H1 (cell line): ENCODE data around the gene RPRD2. TPM values are rescaled to one million over a fixed set of nuclear protein-coding genes. Genes with fewer than 3 reads are reported as not detected.

ENCODE experiments used
- EZH2 ChIP-seq: fragments of 200-600 bp; sonication (generic); IDR thresholded peaks from 2 replicates; pipeline ENCODE4 v1.7.1; 2012; ENCODE audit warnings: low read depth, mild to moderate bottlenecking, moderate library complexity, low read length, inconsistent platforms; ENCODE audit not compliant: severe bottlenecking
- SAP30 ChIP-seq: fragments of 300-600 bp; sonication (generic); IDR thresholded peaks from 2 replicates; pipeline ENCODE4 v1.7.1; 2012; ENCODE audit warnings: low read length, moderate library complexity, mild to moderate bottlenecking, inconsistent platforms; ENCODE audit not compliant: insufficient read depth, insufficient replicate concordance
- SIN3A ChIP-seq, 2 experiments: IDR thresholded peaks in 1 of 2; conservative IDR thresholded peaks in 1 of 2; 2 replicates each; pipeline ENCODE4 v1.6.1; 2011 to 2012; ENCODE audit warnings: low read length in 2 of 2, improper control_type of control experiment in 1 of 2, low read depth in 1 of 2, mild to moderate bottlenecking in 1 of 2
- TEAD4 ChIP-seq: IDR thresholded peaks from 2 replicates; pipeline ENCODE4 v1.6.1; 2012; ENCODE audit warnings: low read depth, low read length, inconsistent platforms, mixed read lengths
- polyA plus RNA-seq, 7 experiments: library from polyadenylated mRNA; depleted of rRNA in 3 of 7; stranded (reverse) in 5 of 7; unstranded in 2 of 7; fragments of >200 nt in 5 of 7; fragments of 200-250 nt in 2 of 7; gene quantifications; 1 replicate in 5 of 7; 2 replicates in 1 of 7; 4 replicates in 1 of 7; pipeline versions ENCODE4 v1.2.1 to v1.2.3, GENCODE V29; 2011 to 2013; ENCODE audit warnings: missing spikeins in 2 of 7, mixed read lengths in 2 of 7
- total RNA-seq: library from RNA; stranded (reverse); fragmentation: NEBNext Ultra II Directional; extraction: Animal tissue kit (Norgen Biotek cat#: 25700); gene quantifications from 2 replicates; pipeline ENCODE4 v1.2.1, GENCODE V29; 2021
- TF ChIP-seq, protein P1 (sequence below): fragments of 300-600 bp; sonication (generic); IDR thresholded peaks from 2 replicates; pipeline ENCODE4 v1.7.1; 2012; ENCODE audit warnings: low read length, moderate library complexity, mild to moderate bottlenecking, inconsistent platforms; ENCODE audit not compliant: insufficient replicate concordance
- TF ChIP-seq, protein P2 (sequence below): IDR thresholded peaks from 2 replicates; pipeline ENCODE4 v1.6.1; 2012; ENCODE audit warnings: inconsistent platforms

Gene RPRD2
- total and polyA plus RNA-seq, 2 of the 8 experiments (the other 6 are each of a cell fraction or from before 2014, with no cell fraction given) = 14.4 to 32.4 TPM

DNA sequence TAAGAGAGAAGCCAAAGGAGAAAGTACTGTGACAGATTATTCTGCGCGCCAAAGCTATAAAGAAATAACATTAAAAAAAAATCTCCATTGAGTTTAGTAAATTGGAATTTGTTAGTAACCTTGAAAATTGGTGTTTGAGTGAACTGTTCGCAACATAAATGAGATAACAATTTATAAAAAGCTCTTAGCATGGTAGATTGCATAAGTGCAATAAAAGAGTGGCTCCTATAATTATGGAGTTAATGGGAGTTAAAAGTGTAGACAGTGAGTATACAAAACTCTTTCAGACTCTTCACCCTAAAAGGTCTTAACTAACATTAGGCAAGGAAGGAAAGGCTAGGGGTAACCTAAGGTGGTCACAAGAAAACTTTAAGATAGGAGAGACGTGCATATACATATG, 50.6 kb downstream of the RPRD2 start (continued):
- TF ChIP-seq, protein P1, sequence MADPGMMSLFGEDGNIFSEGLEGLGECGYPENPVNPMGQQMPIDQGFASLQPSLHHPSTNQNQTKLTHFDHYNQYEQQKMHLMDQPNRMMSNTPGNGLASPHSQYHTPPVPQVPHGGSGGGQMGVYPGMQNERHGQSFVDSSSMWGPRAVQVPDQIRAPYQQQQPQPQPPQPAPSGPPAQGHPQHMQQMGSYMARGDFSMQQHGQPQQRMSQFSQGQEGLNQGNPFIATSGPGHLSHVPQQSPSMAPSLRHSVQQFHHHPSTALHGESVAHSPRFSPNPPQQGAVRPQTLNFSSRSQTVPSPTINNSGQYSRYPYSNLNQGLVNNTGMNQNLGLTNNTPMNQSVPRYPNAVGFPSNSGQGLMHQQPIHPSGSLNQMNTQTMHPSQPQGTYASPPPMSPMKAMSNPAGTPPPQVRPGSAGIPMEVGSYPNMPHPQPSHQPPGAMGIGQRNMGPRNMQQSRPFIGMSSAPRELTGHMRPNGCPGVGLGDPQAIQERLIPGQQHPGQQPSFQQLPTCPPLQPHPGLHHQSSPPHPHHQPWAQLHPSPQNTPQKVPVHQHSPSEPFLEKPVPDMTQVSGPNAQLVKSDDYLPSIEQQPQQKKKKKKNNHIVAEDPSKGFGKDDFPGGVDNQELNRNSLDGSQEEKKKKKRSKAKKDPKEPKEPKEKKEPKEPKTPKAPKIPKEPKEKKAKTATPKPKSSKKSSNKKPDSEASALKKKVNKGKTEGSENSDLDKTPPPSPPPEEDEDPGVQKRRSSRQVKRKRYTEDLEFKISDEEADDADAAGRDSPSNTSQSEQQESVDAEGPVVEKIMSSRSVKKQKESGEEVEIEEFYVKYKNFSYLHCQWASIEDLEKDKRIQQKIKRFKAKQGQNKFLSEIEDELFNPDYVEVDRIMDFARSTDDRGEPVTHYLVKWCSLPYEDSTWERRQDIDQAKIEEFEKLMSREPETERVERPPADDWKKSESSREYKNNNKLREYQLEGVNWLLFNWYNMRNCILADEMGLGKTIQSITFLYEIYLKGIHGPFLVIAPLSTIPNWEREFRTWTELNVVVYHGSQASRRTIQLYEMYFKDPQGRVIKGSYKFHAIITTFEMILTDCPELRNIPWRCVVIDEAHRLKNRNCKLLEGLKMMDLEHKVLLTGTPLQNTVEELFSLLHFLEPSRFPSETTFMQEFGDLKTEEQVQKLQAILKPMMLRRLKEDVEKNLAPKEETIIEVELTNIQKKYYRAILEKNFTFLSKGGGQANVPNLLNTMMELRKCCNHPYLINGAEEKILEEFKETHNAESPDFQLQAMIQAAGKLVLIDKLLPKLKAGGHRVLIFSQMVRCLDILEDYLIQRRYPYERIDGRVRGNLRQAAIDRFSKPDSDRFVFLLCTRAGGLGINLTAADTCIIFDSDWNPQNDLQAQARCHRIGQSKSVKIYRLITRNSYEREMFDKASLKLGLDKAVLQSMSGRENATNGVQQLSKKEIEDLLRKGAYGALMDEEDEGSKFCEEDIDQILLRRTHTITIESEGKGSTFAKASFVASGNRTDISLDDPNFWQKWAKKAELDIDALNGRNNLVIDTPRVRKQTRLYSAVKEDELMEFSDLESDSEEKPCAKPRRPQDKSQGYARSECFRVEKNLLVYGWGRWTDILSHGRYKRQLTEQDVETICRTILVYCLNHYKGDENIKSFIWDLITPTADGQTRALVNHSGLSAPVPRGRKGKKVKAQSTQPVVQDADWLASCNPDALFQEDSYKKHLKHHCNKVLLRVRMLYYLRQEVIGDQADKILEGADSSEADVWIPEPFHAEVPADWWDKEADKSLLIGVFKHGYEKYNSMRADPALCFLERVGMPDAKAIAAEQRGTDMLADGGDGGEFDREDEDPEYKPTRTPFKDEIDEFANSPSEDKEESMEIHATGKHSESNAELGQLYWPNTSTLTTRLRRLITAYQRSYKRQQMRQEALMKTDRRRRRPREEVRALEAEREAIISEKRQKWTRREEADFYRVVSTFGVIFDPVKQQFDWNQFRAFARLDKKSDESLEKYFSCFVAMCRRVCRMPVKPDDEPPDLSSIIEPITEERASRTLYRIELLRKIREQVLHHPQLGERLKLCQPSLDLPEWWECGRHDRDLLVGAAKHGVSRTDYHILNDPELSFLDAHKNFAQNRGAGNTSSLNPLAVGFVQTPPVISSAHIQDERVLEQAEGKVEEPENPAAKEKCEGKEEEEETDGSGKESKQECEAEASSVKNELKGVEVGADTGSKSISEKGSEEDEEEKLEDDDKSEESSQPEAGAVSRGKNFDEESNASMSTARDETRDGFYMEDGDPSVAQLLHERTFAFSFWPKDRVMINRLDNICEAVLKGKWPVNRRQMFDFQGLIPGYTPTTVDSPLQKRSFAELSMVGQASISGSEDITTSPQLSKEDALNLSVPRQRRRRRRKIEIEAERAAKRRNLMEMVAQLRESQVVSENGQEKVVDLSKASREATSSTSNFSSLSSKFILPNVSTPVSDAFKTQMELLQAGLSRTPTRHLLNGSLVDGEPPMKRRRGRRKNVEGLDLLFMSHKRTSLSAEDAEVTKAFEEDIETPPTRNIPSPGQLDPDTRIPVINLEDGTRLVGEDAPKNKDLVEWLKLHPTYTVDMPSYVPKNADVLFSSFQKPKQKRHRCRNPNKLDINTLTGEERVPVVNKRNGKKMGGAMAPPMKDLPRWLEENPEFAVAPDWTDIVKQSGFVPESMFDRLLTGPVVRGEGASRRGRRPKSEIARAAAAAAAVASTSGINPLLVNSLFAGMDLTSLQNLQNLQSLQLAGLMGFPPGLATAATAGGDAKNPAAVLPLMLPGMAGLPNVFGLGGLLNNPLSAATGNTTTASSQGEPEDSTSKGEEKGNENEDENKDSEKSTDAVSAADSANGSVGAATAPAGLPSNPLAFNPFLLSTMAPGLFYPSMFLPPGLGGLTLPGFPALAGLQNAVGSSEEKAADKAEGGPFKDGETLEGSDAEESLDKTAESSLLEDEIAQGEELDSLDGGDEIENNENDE = no peak
- TF ChIP-seq TEAD4 (no peak), EZH2 (no peak), SAP30 (no peak), SIN3A (conservative IDR thresholded peaks at IDR 0.05 in 1 of 2, IDR thresholded peaks at IDR 0.05 in 1 of 2; ENCODE audit: low read depth in 1 of 2, low read length in 2 of 2) (no peak)
- TF ChIP-seq, protein P2, sequence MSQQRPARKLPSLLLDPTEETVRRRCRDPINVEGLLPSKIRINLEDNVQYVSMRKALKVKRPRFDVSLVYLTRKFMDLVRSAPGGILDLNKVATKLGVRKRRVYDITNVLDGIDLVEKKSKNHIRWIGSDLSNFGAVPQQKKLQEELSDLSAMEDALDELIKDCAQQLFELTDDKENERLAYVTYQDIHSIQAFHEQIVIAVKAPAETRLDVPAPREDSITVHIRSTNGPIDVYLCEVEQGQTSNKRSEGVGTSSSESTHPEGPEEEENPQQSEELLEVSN = no peak
